Measurements from ENCODE around the gene SWT1. TPM values are rescaled to one million over a fixed set of nuclear protein-coding genes. Genes with fewer than 3 reads are reported as not detected.
A peak's percentile ranks its signal among the peaks of the same experiment; 100 is the strongest.

SWT1 gene
- total and polyA plus RNA-seq, 7 donors = 1.7 to 6.1 (median 3.6) TPM

GRCh38 chr1:185311589-185312225 is 154.7 kb downstream of the SWT1 start:
- no peaks in the 10 kb centered on the region for H3K27me3 ChIP-seq (ENCODE audit: insufficient read depth in 3 of 3, low read length in 2 of 3)
- TF ChIP-seq CTCF (IDR thresholded peaks at IDR 0.05) = no peak
- no peak overlapping the region for H3K4me3 ChIP-seq
- peaks cover 40% of the 10 kb centered on the region for H3K4me1 ChIP-seq
- no peak overlapping the region for H3K27ac ChIP-seq
- no peaks in the 10 kb centered on the region for H3K9me3 ChIP-seq
- no peak for ATAC-seq
- peaks cover 19 to 42% of the 10 kb centered on the region in 2 donors for H3K36me3 ChIP-seq (ENCODE audit: insufficient read depth in 1 of 2, low read depth in 1 of 2)
- no peak for DNase-seq
- intact Hi-C loops (cut with DNase I) = loop anchor here in 1 of 2 donors (10.0 kb wide), 1 partner anchor 363 kb away; no protein-coding TSS in a partner anchor

- peaks cover 15 to 34% of the 10 kb centered on the region in 2 donors for H3K36me3 ChIP-seq (ENCODE audit: insufficient read depth in 1 of 2, low read depth in 1 of 2)
- no peaks in the 10 kb centered on the region for H3K9me3 ChIP-seq
- H3K27me3 ChIP-seq (ENCODE audit: insufficient read depth in 3 of 3, low read length in 2 of 3) = no peaks in the 10 kb centered on the region
- no peak overlapping the region for H3K27ac ChIP-seq
- WGBS, 3 donors = 77 to 90% (median 87%) methylated on average over 4 of the region's 4 CpGs
- TF ChIP-seq CTCF (IDR thresholded peaks at IDR 0.05) = no peak
- DNase-seq (no peak), ATAC-seq (no peak)
- intact Hi-C loops (cut with DNase I) = loop anchor here in 1 of 2 donors (10.0 kb wide), 1 partner anchor 362 kb away; no protein-coding TSS in a partner anchor
- peaks cover 40% of the 10 kb centered on the region for H3K4me1 ChIP-seq
- no peak overlapping the region for H3K4me3 ChIP-seq
Observed at GRCh38 chr1:185312361-185313138, 155.6 kb downstream of the SWT1 start.

- ATAC-seq (no peak), DNase-seq (no peak)
- WGBS, 3 donors = 69 to 78% (median 70%) methylated on average over 1 of the region's 1 CpG
- no peaks in the 10 kb centered on the region for H3K9me3 ChIP-seq
- intact Hi-C loops (cut with DNase I) = loop anchor here in 1 of 2 donors (10.0 kb wide), 1 partner anchor 360 kb away; no protein-coding TSS in a partner anchor
- H3K36me3 ChIP-seq (ENCODE audit: insufficient read depth in 1 of 2, low read depth in 1 of 2) = peaks cover 7 to 15% of the 10 kb centered on the region in 2 donors
- H3K27ac ChIP-seq = no peak overlapping the region
- peak overlapping the region; percentile 92 for H3K4me3 ChIP-seq
- TF ChIP-seq CTCF (IDR thresholded peaks at IDR 0.05) = no peak
- peaks cover 40% of the 10 kb centered on the region for H3K4me1 ChIP-seq
- H3K27me3 ChIP-seq (ENCODE audit: insufficient read depth in 3 of 3, low read length in 2 of 3) = no peaks in the 10 kb centered on the region
Observed at GRCh38 chr1:185314411-185314810, 157.4 kb downstream of the SWT1 start.

GRCh38 chr1:185315445-185316071 is 158.6 kb downstream of the SWT1 start:
- DNase-seq (no peak), ATAC-seq (no peak)
- Histone ChIP-seq H3K4me3 (peak overlapping the region; percentile 92), H3K27me3 (ENCODE audit: insufficient read depth in 3 of 3, low read length in 2 of 3) (no peaks in the 10 kb centered on the region), H3K36me3 (ENCODE audit: insufficient read depth in 1 of 2, low read depth in 1 of 2) (peaks cover 1 to 5% of the 10 kb centered on the region in 2 donors), H3K4me1 (peaks cover 40% of the 10 kb centered on the region), H3K9me3 (no peaks in the 10 kb centered on the region), H3K27ac (peak overlapping the region; percentile 91)
- no peak for TF ChIP-seq CTCF (IDR thresholded peaks at IDR 0.05)
- intact Hi-C loops (cut with DNase I) = loop anchor here (5.0 to 10.0 kb wide), 3 partner anchors 282 to 359 kb away; no protein-coding TSS in a partner anchor
- WGBS, 3 donors = 13 to 22% (median 20%) methylated on average over 8 of the region's 8 CpGs
